ENCODE data around the gene GK.
"Not testable (repeated sequence)": the region's sequence is repeated elsewhere in the genome, so short reads cannot be mapped to it uniquely, and the experiment has no call there.

GK gene

DNA sequence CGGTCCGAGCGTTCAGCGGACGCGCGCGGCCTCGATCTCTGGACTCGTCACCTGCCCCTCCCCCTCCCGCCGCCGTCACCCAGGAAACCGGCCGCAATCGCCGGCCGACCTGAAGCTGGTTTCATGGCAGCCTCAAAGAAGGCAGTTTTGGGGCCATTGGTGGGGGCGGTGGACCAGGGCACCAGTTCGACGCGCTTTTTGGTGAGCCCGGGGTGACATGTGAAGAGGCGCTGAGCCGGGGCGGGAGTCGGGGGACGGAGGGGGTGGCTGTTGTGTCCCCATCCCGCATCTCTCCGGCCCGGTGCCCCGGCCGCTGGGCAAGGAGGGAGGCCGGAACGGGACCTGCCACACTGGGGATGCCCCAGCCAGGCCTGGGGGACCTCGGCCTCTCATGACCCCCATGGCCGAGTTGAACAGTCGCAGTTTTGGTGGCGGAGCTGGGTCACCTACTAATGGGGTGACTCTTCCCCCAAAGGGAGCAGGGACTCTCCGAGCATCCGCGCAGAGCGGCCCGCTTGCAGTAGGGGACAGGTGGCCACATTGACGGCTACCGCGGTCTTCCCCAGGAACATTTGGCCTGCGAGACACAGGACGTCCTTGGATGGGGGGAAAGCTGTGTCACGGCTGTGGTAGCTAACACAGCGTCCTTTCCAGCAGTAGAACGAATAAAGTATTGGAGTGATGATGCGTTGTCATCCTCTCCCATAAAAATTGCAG lies at the start of gene GK:
Gene GK, plus strand, starts transcription at position 9 of the 717 bp plus-strand sequence. Its CDS starts 115 bp downstream, at position 124.
- peak; percentile 59 for DNase-seq

DNA sequence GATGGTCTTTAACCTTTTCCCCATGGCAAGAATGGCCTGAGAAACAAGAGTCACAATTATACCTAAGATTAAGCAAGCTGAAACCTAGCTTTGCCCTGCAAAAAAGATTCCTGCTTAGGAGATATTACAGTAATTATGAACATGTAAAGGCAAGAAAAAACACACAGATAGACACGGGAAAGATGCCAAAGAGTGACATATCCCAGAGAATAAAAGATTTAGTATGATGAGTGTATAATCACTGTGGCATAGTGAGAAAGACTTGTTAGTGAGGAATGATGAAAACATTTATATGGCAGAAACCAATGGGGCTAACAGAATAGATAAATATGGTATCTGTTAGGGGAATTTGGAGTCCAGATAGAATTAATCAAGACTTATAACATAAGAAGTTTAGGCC lies 46.1 kb upstream of the GK start:
- no peak for DNase-seq

DNA sequence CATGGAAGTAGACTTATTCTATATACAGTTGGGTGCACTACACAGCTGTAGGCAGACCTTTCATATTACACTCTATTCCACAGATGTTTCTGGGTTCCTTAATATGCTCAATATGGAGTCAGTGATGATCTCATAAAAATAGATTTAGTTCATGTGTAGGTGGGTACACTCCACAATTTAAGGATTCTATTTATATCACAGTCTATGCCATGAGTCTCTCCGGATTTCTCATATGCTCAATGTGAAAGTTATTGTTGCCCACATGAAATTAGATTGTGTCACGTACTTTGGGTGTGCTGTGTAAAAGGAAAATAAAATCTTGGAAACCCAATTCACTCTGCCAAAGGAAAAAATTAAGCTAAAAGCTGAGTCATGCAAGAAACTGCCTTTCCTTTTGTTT lies 43.2 kb upstream of the GK start:
- no peak for DNase-seq

DNA sequence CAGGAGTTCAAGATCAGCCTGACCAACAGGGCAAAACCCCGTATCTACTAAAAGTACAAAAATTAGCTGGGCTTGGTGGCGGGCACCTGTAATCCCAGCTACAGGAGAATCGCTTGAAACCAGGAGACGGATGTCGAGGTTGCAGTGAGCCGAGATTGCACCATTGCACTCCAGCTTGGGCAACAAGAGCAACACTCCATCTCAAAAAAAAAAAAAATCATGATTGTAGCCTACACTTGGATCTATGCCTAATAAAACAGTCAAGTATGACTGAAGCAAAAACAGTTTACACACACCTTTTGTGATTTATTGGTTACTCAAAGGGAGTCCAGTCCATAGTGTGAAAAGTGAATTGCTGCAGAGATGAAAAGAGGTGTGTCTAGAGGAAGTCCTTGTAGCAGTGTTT lies 41.0 kb upstream of the GK start:
- DNase-seq, result no peak

DNA sequence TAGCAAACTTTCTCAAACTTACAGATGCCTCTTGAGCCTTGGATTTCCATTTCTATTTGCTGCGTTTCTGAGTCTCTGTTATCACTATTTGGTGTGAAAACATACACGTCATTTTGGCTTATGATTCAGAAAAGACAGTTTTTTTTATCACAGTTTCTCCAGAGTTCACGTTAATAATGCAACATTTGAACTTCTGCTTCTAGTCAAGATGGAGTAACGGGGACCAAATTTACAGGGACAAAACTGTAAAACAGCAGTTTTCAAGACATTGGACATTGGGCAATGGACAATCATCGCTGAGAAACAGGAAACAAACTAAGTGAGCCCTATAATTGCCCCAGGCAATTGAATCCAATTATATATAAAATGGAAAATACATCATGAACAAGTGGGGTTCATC lies 39.5 kb upstream of the GK start:
- DNase-seq, result no peak

DNA sequence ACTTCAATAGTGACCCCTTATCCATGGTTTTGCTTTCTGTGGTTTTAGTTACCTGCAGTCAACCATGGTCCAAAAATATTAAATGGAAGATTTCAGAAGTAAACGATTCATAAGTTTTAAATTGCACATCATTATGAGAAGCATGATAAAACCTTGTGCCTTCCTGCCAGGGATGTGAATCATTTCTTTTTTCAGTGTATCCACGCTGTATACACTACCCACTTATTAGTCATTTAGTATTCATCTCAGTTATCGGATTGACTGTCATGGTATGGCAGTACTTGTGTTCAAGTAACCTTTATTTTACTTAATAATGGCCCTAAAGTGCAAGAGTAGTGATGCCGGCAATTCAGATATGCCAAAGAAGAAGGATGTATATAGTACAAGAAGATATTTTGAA lies 38.0 kb upstream of the GK start:
- no peak for DNase-seq

DNA sequence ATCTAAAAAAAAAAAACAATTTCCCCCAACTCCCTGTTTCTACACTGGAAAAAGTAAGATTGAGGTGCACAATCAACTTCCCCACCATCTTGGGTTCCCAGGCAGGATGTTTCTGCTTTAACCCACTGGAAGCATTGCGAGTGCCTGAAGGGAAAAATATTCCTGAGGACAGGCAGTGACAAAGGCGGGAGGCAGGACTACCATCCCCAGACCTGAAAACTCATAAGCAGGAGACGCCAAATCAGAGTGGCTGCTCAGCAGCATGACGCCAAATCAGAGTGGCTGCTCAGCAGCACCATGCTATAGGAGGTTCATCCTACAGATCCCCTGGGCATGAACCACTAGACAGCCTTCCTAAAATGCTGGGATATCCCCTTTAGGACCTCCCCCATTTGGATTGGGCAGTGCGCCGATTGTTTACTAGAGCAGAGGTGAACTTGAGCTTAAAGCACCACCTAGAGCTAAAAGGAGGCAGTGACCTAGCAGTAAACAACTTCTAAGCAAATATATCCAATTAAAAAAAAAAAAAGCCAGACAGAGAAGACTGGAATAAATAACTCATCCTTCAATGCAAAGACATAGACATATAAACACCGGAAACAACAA lies 35.0 kb upstream of the GK start:
- DNase-seq, result no peak

DNA sequence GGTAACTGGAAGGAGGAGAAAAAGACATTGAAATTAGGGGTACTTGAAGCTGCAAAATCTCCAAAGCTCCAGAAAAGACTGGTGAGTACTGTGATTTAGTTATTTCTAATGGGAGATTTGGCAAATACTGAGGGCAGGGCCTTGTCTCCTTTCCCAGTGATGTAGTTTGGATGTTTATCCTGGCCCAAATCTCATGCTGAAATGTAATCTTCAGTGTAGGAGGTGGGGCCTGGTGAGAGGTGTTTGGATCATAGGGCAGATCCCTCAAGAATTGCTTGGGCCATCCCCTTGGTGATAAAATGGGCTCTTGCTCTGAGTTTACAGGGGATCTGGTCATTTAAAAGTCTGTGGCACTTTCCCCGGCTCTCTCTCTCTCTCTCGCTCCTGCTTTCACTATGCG lies 33.1 kb upstream of the GK start:
- DNase-seq, result no peak

DNA sequence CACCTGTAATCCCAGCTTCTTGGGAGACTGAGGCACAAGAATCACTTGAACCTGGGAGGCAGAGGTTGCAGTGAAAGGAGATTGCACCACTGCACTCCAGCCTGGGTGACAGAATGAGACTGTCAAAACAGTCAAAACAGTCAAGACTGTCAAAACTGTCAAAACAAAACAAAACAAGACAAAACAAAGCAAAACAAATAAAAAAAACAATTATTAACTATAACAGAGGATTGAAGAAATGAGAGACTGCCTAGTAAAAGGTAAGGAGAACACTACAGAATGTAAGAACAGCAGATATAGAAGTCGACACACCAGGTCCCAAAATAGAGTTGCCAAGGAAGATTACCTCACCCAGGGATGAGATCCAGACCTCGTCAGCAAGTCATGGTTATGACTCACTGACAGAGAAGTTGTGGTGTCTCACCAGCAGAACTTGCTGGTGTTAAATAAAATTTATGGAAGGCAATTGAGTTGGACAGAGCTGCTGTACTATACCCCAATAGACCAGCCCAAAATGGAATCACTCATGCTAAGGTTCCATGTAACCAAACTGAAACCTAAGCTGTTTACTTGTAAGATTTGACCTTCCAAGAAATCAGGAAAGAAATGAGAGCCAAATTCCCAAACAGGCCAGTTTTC lies 32.1 kb upstream of the GK start:
- DNase-seq, result no peak

DNA sequence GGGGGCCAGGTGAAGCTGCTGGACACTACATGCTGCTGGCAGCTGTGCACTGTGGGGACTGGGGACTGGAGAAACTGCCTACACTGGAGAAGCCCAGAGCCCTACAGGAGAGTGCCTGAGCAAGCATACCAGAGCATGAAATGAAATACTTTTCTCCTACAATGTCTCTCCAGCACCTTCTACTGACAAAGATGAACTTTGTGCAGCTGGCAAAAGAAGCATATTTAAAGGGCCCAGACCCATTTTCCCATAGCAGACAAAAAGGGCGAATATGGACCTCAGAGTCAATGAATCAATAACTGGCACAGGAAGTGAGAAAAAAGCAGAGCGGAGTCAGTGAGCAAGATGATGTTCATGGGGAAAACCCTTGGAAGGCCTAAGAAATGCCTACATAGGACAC lies 30.9 kb upstream of the GK start:
- DNase-seq, result no peak

DNA sequence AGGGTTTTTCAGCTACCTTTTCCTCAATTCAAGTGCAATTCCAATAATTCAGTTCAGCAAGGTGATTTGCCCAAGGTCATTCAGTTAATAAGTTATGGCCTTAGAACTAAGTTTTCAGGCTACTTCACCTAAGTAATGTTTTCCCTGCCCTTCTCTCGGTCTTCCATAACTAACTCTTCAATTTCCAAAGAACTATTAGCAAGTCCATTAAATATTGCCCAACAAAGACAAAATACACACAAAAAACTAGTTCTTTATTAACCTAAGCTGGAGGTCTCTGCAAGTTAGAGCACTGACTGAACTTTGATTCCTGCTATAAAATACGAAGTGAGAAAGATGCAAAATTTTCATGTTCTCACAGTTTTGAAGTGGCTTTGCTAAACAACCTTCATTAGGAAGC lies 26.8 kb upstream of the GK start:
- no peak for DNase-seq

DNA sequence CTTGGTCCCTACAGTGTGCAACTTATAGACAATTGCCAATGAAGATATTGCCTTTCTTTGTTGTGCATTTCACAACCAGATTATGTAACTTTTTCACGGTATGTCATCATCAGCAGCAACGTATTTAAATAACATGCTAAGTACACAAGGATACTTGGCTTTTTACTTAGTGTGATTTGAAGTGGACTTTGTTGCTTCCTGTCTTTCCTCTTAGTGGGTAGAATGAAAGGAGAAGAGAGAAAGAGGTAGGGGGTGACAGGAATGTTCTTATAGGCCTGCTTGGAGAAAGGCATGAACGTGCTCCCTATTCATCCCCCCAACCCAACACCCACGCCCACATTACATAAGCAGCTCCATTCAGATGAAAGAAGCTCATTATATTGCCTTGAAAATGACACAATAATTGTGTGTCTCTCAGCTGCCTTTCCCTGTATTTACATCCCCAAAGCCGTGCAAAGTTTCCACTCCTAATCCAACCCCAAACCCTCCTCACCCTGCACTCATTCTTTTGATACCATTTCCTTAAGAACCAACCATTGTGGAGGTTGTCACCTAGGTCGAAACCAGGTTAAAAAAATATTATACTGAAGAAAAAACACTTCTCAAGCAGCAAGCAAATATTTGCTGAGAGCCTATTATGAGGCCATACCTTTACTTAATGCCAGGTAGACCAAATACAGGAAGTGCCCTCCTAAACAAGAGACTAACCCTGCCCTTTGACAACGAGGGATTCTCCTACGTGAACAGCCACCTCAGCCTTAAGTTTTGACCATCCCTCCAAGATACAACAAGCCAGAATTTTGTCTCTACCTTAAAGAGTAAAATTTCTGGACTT lies 25.2 kb upstream of the GK start:
- DNase-seq, result no peak

DNA sequence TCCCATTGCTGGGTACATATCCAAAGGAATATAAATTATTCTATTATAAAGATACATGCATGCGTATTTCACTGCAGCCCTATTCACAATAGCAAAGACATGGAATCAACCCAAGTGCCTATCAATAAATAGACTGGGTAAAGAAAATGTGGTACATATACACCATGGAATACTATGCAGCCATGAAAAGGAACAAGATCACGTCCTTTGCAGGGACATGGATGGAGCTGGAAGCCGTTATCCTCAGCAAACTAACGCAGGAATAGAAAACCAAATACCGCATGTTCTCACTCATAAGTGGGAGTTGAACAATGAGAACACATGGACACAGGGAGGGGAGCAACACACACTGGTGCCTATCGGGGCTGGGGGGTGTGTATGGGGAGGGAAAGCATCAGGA lies 19.2 kb upstream of the GK start:
- DNase-seq, result not testable (repeated sequence)

DNA sequence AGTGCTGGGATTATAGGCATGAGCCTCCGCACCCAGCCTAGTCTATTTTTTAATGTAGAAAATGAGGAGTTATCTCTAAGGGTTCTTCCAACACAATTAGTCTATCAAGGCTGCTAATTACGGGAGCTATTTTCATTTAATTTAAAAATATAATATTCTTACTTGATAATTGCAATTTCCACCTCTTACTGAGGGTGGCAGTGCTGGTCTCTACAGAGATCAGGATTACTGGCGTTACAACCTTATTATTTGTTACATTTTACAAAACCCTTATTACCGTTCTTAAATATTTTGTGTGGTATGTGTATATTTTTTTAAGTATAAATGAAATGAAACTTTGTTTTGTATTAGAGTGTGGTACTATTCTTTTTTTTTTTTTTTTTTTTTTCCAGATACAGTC lies 17.6 kb upstream of the GK start:
- DNase-seq, result no peak

DNA sequence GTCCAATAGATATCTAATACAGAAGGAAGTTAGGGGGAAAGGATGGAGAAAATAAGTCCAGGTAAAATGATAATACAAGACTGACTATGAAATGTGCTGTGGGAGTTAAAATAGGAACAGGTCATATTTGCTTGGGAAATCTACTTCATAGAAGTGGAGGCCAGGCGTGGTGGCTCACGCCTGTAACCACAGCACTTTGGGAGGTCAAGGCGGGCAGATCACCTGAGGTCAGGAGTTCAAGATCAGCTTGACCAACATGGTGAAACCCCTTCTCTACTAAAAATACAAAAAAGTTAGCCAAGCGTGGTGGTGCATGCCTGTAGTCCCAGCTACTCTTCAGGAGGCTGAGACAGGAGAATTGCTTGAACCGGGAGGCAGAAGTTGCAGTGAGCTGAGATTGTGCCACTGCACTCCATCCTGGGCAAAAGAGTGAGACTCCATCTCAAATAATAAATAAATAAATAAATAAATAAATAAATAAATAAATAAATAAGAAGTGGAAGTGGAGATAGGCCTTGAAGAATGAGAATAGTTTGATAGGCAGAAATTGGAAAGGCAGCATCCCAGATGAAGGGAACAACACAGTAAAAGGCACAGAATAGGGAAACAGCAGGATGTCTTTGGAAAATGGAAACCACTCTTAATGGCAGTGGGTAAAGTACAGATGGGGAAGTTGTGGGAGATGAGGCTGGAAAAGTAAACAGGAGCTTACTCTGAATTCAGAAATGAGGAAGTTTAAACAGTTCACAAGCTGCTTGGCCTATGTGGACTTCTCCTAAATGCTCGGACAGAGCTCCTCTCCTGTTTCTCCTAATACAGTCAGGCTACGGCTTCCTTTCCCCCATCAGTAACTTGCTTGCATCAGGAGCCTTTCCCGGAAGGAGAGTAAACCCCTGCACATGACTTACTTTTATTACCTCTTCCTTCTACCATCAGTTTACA lies 15.1 kb upstream of the GK start:
- no peak for DNase-seq

DNA sequence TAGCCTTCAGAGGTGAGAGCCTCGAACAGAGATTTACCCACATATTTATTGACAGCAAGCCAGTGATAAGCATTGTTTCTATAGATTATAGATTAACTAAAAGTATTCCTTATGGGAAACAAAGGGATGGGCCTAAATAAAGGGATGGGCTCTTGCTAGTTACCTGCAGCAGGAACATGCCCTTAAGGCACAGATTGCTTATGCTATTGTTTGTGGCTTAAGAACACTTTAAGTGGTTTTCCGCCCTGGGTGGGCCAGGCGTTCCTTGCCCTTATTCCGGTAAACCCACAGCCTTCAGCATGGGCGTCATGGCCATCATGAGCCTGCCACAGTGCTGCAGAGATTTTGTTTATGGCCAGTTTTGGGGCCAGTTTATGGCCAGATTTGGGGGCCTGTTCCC lies 13.5 kb upstream of the GK start:
- not testable (repeated sequence) for DNase-seq

DNA sequence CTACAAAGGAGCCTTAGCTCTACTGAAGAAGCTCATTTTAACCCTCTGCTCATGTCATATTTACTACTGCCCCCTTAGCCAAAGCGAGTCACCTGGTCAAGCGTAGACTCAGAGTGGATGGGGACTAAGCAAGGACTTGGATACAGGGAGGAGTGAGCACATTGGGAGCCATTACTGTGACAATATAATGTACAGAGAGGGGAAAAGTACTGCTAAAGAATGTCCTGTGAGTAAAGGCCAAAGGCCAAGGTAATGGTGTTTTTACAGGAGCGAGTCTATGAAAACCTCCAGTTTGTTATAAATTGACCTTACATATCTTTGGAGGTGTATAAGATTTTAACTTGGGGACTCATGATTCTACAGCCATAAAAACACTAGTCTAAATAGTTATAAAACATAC lies 10.6 kb upstream of the GK start:
- DNase-seq, result no peak

DNA sequence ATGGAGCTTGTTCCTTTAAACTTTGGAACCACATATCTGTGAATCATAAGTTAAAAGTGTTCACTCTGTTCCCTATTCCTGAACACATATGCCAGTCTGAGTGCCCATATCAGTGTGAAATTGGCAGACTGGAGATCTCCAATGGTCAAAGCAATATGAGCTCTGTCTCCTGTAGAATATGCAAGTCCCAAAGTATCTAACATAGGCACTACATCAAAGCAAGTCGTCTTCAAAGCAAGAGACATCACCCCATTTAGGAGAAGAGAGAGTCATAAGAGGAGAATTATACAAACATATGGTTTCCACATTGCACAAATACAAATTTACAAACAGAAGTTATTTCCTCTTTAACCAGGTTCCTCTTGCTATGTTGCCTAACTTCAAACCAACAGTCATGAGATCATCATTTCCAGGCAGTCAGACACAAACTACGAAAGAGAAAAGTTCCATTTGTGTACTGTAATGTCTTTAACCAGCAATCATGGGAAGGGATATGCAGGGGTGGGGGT lies 9.9 kb upstream of the GK start:
- no peak for DNase-seq

DNA sequence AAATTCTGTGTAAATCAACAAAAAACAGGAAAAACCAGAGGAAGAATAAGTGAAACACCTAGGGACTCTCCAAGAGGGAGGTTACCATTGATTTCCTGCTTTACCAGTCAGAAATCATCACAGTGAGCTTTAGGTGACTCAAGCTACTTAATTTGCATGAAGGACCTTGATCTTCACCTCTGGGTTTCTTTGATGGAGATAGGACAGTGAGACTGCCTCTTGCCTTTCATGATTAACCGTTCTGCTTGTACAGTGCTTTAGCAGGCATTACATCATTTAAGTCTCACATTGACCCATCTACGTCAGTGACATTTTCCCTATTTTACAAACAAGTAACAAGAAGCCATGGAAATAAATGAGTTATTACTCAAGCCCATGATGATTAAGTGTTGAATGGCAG lies 3.4 kb upstream of the GK start:
- no peak for DNase-seq

DNA sequence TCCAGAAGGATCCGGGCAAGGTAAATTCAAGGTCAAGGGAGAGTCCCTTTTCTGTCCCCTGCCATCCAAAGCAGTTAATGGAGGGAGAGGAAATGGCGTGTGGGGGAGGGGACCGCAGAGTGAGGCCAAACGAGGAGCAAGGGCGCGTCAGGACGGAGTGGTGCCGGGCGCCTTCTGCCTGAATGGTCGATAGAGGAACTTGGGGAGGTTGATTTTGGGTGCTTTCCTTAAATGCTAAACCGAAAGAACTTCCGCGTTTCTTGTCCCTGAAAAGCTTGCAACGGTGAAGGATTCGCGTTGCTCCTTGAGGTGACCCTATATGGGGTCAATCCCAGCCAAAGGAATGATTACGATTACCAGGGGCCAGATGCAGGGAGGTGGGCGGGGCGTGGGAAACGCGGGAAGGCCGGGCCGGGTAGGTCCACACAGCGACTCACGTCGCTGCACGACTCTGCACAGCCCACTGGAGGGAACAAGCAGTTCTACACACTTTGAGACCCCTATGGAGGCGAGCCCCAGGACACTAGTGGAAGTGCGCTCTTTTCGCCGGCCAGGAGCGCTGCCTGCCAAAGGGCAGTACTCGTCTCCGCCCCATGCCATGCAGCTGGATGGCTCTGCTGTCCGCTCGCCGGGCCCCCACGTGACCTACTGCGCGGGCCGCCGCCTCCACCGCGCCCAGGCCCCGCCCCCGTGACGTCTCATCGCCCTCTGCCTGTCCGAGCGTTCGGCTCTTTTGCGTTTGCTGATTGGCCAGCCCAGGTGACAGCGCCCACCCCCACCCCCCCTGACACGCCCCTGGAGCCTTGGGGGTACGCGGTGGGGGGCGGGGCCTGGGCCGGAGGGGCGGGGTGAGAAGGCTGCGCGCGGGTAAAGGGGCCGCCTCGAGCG lies 452 bp upstream of the GK start:
- DNase-seq, result peak; percentile 92

DNA sequence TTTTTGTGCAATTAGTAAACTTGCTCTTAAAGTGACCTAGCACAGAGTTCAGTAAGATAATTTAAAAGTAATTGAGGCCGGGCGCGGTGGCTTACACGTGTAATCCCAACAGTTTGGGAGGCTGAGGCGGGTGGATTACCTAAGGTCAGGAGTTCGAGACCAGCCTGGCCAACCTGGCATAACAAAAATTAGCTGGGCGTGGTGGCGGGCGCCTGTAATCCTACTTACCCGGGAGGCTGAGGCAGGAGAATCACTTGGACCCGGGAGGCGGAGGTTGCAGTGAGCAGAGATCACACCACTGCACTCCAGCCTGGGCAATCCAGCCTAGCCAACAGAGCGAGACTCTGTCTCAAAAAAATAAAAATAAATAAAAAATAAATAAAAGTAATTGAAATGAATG lies 1.2 kb downstream of the GK start:
- peak; percentile 50 for DNase-seq
